ENCODE data around the gene IGLL5. TPM values are rescaled to one million over a fixed set of nuclear protein-coding genes. Genes with fewer than 3 reads are reported as not detected.

Gene IGLL5
- polyA plus RNA-seq, 1 donor (not counting 4 experiments of a cell fraction or from before 2014, with no cell fraction given) = not detected

DNA sequence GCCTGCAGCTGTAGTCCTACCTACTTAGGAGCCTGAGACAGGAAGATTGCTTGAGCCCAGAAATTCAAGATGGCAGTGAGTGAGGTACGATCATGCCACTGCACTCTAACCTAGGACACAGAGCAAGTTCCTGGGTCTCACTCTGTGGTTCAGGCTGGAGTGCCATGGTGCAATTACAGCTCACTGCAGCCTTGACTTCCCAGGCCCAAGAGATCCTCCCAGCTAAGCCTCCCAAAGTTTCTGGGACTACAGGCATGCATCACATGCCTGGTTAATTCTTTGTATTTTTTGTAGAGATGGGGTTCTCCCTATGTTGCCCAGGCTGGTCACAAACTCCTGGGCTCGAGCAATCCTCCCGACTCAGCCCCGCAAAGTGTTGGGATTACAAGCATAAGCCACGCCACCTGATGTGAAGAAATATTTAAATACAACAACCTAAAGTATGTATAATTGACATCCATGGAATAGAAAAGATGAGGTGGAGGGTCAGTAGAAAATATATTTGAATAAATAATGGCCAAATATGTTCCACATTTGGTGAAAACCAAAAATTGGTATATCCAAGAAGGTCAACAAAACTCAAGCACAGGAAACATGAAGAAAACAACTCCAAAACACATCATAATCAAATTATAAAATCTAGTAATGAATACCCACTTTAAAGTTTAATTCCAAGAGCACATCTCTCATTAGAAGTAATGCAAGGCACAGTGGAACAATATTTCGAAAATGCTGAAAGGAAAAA is 47.9 kb upstream of the IGLL5 start:
- TF ChIP-seq, protein P1, sequence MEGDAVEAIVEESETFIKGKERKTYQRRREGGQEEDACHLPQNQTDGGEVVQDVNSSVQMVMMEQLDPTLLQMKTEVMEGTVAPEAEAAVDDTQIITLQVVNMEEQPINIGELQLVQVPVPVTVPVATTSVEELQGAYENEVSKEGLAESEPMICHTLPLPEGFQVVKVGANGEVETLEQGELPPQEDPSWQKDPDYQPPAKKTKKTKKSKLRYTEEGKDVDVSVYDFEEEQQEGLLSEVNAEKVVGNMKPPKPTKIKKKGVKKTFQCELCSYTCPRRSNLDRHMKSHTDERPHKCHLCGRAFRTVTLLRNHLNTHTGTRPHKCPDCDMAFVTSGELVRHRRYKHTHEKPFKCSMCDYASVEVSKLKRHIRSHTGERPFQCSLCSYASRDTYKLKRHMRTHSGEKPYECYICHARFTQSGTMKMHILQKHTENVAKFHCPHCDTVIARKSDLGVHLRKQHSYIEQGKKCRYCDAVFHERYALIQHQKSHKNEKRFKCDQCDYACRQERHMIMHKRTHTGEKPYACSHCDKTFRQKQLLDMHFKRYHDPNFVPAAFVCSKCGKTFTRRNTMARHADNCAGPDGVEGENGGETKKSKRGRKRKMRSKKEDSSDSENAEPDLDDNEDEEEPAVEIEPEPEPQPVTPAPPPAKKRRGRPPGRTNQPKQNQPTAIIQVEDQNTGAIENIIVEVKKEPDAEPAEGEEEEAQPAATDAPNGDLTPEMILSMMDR (optimal IDR thresholded peaks at IDR 0.05 in 1 of 3, IDR thresholded peaks at IDR 0.05 in 1 of 3, conservative IDR thresholded peaks at IDR 0.05 in 1 of 3; ENCODE audit: extremely low read depth in 1 of 3, insufficient read depth in 2 of 3, low read length in 3 of 3) = no peak
- TF ChIP-seq EZH2 (IDR thresholded peaks at IDR 0.05; ENCODE audit: low read length) = no peak
- Histone ChIP-seq H3K4me3 (ENCODE audit: control insufficient read depth in 2 of 3, extremely low read depth in 1 of 3, insufficient read depth in 2 of 3, low read depth in 1 of 3, low read length in 3 of 3) (no peak overlapping the region), H3K4me2 (ENCODE audit: control insufficient read depth, extremely low read depth, insufficient read depth, low read depth, low read length) (no peak overlapping the region), H3K36me3 (ENCODE audit: control insufficient read depth in 2 of 2, extremely low read depth in 1 of 2, insufficient read depth in 2 of 2, low read length in 2 of 2) (no peaks in the 10 kb centered on the region), H4K20me1 (ENCODE audit: control insufficient read depth, extremely low read depth, insufficient read depth, low read length) (no peaks in the 10 kb centered on the region), H3K9me1 (ENCODE audit: control insufficient read depth, extremely low read depth, insufficient read depth, low read length) (no peaks in the 10 kb centered on the region), H2AFZ (ENCODE audit: control insufficient read depth, low read length) (no peak overlapping the region), H3K27me3 (ENCODE audit: control insufficient read depth, extremely low read depth, insufficient read depth, low read length) (no peaks in the 10 kb centered on the region), H3K9ac (ENCODE audit: control insufficient read depth, extremely low read depth, insufficient read depth, low read length) (no peak overlapping the region), H3K9me3 (ENCODE audit: control insufficient read depth, low read depth, low read length) (no peaks in the 10 kb centered on the region), H3K27ac (ENCODE audit: control insufficient read depth, insufficient read depth, low read length) (no peak overlapping the region), H3K4me1 (ENCODE audit: control insufficient read depth, extremely low read depth, insufficient read depth, low read length) (no peaks in the 10 kb centered on the region), H3K79me2 (ENCODE audit: control insufficient read depth, insufficient read depth, low read length) (no peaks in the 10 kb centered on the region)
- no peak for FAIRE-seq
- no peak for DNase-seq (ENCODE audit: low read depth, low spot score)
- dilution Hi-C loops (cut with MboI; ENCODE audit: extremely low pct_ligation_motif_present, low sequenced_read_pairs) = no loop called here

DNA sequence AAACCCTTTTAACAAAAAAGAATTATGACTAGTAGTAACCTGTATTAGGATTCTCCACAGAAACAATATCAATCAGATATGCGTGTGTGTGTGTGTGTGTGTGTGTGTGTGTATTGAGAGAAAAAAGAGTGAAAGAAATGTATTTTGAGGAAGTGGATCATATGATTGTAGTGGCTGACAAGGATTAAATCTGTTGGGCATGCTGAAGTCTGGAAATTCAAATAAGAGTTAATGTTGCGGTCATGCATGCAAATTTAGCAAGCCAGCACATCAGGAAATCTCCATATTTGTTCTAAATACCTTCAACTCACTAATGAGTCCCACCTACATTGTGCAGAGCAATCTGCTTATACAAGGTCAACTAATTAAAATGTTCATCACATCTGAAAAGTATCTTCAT is 46.8 kb upstream of the IGLL5 start:
- Histone ChIP-seq H3K9me1 (ENCODE audit: control insufficient read depth, extremely low read depth, insufficient read depth, low read length) (no peaks in the 10 kb centered on the region), H3K4me2 (ENCODE audit: control insufficient read depth, extremely low read depth, insufficient read depth, low read depth, low read length) (no peak overlapping the region)
- FAIRE-seq = no peak

More for the DNA sequence above, 46.8 kb upstream of the IGLL5 start:
- Histone ChIP-seq H3K4me1 (ENCODE audit: control insufficient read depth, extremely low read depth, insufficient read depth, low read length) (no peaks in the 10 kb centered on the region), H3K9ac (ENCODE audit: control insufficient read depth, extremely low read depth, insufficient read depth, low read length) (no peak overlapping the region), H3K27ac (ENCODE audit: control insufficient read depth, insufficient read depth, low read length) (no peak overlapping the region), H3K9me3 (ENCODE audit: control insufficient read depth, low read depth, low read length) (no peaks in the 10 kb centered on the region), H4K20me1 (ENCODE audit: control insufficient read depth, extremely low read depth, insufficient read depth, low read length) (no peaks in the 10 kb centered on the region), H3K27me3 (ENCODE audit: control insufficient read depth, extremely low read depth, insufficient read depth, low read length) (no peaks in the 10 kb centered on the region), H3K79me2 (ENCODE audit: control insufficient read depth, insufficient read depth, low read length) (no peaks in the 10 kb centered on the region), H2AFZ (ENCODE audit: control insufficient read depth, low read length) (no peak overlapping the region), H3K36me3 (ENCODE audit: control insufficient read depth in 2 of 2, extremely low read depth in 1 of 2, insufficient read depth in 2 of 2, low read length in 2 of 2) (no peaks in the 10 kb centered on the region), H3K4me3 (ENCODE audit: control insufficient read depth in 2 of 3, extremely low read depth in 1 of 3, insufficient read depth in 2 of 3, low read depth in 1 of 3, low read length in 3 of 3) (no peak overlapping the region)
- no peak for TF ChIP-seq EZH2 (IDR thresholded peaks at IDR 0.05; ENCODE audit: low read length)
- TF ChIP-seq, protein P1 (optimal IDR thresholded peaks at IDR 0.05 in 1 of 3, IDR thresholded peaks at IDR 0.05 in 1 of 3, conservative IDR thresholded peaks at IDR 0.05 in 1 of 3; ENCODE audit: extremely low read depth in 1 of 3, insufficient read depth in 2 of 3, low read length in 3 of 3) = no peak
- dilution Hi-C loops (cut with MboI; ENCODE audit: extremely low pct_ligation_motif_present, low sequenced_read_pairs) = no loop called here
- no peak for DNase-seq (ENCODE audit: low read depth, low spot score)
